T-helper 17 cell (primary cell): ENCODE measurements around the gene PLIN1. TPM values are rescaled to one million over a fixed set of nuclear protein-coding genes. Genes with fewer than 3 reads are reported as not detected.

Source experiments
- ATAC-seq: fragments of 150-1000 bp; cut with Tn5 transposase; 2 replicates; pipeline ENCODE4 v1.10.0; 2021; ENCODE audit warnings: mild to moderate bottlenecking, moderate library complexity
- DNase-seq, 3 donors: peaks; one replicate each; pipeline versions ENCODE4 v3.0.0 to v3.0.0-alpha.2; 2020 to 2021
- H3K9me3 ChIP-seq: one replicate; pipeline ENCODE4 v1.7.0; 2013; ENCODE audit warnings: low read length, mild to moderate bottlenecking; ENCODE audit not compliant: control insufficient read depth, poor library complexity, severe bottlenecking
- H3K27ac Mint-ChIP-seq: one replicate; pipeline ENCODE4 v1.8.0; 2022; ENCODE audit warnings: mild to moderate bottlenecking, moderate library complexity, mixed read lengths
- H3K27me3 Mint-ChIP-seq: one replicate; pipeline ENCODE4 v1.8.0; 2022; ENCODE audit warnings: mixed read lengths
- H3K36me3 Mint-ChIP-seq: one replicate; pipeline ENCODE4 v1.8.0; 2022; ENCODE audit warnings: low read depth, mixed read lengths
- H3K4me1 Mint-ChIP-seq: one replicate; pipeline ENCODE4 v1.8.0; 2022; ENCODE audit warnings: mild to moderate bottlenecking, mixed read lengths
- H3K4me3 Mint-ChIP-seq: one replicate; pipeline ENCODE4 v1.8.0; 2022; ENCODE audit warnings: mild to moderate bottlenecking, moderate library complexity, mixed read lengths
- total RNA-seq, 4 donors: library from RNA in 2 of 4; stranded (reverse) in 2 of 4; gene quantifications; one replicate each; pipeline ENCODE4 v1.2.3 and lab custom pipeline; 2022 to 2026

Gene PLIN1
- total RNA-seq, 2 donors from 2014 or later = 0.10 to 0.12 TPM

DNA sequence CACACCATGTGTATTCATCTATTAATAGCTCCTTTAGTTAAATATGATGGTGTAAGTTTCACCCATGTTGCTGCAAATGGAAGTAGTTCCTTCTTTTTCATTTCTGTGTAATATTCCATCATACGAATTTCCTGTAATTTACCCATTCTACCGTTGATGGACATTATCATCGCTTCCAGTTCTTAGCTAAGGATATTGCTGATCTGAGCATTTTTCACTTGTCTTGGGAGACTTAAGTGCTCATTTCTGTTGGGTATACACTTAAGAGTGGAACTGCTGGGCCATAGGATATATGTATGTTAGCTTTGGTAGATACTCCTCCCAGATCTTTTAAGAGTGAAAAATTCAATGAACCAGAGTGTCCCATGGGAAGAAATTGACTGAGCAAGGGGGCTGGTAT, 11.0 kb downstream of the PLIN1 start:
- no peaks in the 10 kb centered on the region for H3K9me3 ChIP-seq
- Mint-ChIP-seq H3K36me3 (peaks cover 3% of the 10 kb centered on the region), H3K4me1 (peaks cover 4% of the 10 kb centered on the region), H3K27ac (no peak overlapping the region), H3K4me3 (no peak overlapping the region), H3K27me3 (peaks cover 39% of the 10 kb centered on the region)
- no peak for ATAC-seq
- DNase-seq = no peak

DNA sequence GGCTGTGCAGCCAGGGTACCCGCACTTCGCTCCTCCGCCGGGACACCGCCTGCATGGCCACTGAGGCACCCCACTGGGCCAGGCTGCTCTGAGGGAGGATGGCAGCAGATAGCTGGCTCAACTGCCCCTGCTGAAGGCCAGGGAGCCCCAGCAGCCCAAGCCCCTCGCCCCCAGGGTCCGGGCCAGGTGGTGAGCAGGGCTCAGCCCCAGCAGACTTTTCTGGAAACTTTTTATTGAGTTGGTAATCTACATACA, 11.5 kb downstream of the PLIN1 start:
- no peaks in the 10 kb centered on the region for H3K9me3 ChIP-seq
- DNase-seq = no peak
- peak overlapping the region; percentile 55 for H3K4me3 Mint-ChIP-seq
- H3K27me3 Mint-ChIP-seq = peaks cover 39% of the 10 kb centered on the region
- no peak overlapping the region for H3K27ac Mint-ChIP-seq
- no peak for ATAC-seq
- peaks cover 4% of the 10 kb centered on the region for H3K4me1 Mint-ChIP-seq
- H3K36me3 Mint-ChIP-seq = peaks cover 3% of the 10 kb centered on the region

DNA sequence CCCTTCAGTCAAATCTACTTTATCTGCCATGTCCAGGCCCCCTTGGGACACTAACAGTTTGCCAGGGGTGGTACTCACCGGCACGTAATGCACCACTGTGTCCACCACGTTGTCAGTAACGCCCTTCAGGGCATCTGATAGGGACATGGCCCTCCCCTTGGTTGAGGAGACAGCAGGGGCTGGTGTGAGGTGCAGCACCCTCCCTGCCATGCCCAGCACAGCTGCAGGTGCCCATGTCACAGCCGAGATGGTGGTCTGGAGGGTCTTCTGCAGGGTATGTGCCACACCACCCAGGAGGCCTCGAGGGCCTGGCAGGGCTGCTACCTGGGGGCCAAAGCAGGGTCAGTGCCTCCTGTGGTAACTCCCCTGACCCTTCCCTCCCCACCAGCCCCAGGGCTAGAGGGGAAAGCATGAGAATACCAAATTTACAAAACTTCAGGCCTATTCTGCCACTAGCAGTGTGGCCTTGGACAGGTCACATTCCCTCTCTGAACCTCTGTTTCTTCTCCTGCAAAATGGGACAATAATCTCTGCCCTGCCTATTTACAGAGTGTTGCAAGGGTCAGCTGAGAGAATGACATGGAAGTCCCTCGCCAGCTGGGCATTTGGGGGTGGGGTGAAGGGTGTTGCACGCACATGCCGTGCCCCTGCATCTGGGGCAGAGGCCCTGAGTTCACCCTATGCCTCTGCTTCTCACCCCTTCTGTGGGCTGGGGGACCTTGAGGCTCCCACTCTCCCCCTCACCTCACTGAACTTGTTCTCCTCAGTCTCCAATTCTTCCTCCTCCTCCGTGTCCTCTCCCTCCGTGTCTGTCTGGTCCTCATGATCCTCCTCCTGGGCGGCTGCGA, 12.1 kb downstream of the PLIN1 start:
- Mint-ChIP-seq H3K4me1 (peaks cover 6% of the 10 kb centered on the region), H3K4me3 (peak overlapping the region; percentile 55), H3K27ac (no peak overlapping the region), H3K36me3 (peaks cover 3% of the 10 kb centered on the region), H3K27me3 (peaks cover 43% of the 10 kb centered on the region)
- H3K9me3 ChIP-seq = no peaks in the 10 kb centered on the region
- DNase-seq = no peak
- no peak for ATAC-seq

DNA sequence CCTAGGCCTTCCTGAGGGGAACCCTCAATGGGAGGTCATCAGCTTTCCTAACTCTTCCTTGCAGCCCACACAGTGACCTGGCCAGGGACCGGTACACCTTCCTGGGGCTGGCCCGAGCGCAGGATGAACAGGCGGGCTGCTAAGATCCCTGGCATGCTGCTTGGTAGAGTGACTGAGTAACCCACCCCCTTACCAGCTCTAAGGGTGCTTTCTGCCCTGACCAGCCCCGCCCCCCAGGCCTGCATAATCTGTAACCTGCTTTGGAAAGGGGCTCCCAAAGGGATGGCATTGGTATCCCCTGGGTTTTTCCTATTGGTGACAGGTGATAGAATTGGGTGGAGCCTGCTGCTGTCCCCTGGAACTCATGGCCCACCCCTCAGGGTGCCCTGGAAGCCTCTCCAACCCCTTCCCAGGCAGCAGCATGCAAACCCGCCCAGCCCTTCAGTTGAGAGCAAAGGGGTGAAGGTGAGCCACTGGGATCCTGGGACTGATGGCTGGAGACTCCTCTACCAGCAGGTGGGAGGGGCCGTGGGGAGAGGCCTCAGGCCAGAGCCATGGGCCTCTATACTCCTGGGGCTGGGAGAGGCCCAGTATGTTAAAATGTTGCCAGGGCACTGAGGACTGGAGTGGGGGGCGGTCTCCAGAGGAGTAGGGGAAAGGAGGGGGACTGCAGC, 12.8 kb downstream of the PLIN1 start:
- no peak overlapping the region for H3K4me3 Mint-ChIP-seq
- H3K4me1 Mint-ChIP-seq = peaks cover 6% of the 10 kb centered on the region
- ATAC-seq = no peak

DNA sequence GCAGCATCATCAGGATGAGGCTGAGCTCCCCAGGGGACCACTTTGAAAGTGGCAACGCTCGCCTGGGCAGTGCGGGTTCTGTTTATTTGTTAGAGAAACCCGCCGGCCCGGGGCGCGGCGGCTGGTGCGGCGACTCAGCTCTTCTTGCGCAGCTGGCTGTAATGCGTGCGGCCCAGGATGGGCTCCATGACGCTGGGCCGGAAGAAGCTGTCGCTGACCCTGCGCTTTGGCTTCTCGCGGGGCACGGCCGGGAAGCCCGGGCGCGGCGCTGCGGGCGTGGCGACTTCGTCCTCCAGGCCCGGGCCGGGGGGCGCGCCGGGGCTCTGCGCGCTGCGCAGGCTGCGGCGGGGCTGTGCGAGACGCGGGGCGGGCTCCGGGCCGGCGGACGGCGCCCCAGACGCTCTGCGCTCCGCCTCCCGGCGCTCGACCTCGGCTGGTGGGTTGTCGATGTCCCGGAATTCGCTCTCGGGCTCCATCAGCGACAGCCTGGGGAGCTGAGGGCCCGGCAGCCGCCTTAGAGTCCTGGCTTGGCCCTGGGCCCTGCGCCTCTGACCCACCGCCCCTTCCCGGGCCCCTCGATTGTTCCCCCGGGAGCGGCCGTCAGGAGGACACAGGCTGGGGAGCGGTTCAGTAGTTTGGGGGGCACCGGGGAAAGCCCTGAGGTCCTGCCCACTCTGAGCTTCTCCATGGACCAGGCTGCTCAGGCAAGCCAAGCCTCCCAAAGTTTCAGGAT, 13.6 kb downstream of the PLIN1 start:
- Mint-ChIP-seq H3K27ac (no peak overlapping the region), H3K27me3 (peaks cover 44% of the 10 kb centered on the region), H3K4me1 (peaks cover 6% of the 10 kb centered on the region), H3K4me3 (no peak overlapping the region), H3K36me3 (peaks cover 3% of the 10 kb centered on the region)
- no peaks in the 10 kb centered on the region for H3K9me3 ChIP-seq
- ATAC-seq (no peak), DNase-seq (no peak)

More for the DNA sequence above, 12.8 kb downstream of the PLIN1 start:
- no peak for DNase-seq
- H3K9me3 ChIP-seq = no peaks in the 10 kb centered on the region
- Mint-ChIP-seq H3K36me3 (peaks cover 3% of the 10 kb centered on the region), H3K27ac (no peak overlapping the region), H3K27me3 (peaks cover 45% of the 10 kb centered on the region)

DNA sequence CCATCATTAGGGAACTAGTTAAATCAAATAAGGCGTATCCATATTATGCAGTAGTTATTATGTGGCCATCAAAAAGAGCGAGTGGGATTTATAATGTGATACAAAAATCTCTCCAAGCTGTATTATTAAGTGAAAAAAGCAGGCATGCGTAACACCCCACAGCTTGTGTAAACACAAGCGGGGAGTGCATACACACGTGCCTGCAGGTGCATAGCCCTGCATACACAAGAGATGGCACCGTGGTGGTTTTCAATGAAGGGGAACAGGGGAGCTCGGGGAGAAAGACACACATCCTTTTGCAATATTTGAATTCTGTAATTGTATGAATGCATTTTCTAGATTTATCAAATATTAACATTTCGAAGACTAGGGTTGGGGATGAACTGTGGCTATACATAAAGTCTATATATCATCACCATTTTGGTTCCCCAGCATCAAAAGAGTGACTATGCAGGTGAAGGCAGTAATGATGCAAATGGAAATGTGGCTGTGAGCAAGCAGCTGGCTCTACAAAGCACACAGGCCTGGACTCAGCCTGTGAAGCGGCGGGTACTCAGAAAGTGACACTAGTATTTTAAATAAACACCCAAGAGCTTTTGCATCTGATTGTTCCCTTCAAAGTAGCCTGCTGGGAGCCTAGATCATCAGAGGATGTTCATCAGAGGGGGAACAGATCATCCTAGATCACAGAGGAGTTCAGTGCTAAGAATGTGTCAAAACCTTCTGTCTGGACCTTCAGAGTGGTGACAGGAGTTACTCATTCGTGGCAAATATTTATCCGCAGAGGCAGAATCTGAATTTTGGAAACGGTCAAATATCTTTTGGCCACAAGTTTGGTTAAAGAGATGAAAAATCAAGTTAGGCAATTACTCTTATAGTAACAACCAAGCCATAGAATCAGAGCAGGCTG, 14.5 kb downstream of the PLIN1 start:
- peak overlapping the region; percentile 75 for H3K4me3 Mint-ChIP-seq
- ATAC-seq = no peak
- no peak overlapping the region for H3K27ac Mint-ChIP-seq

DNA sequence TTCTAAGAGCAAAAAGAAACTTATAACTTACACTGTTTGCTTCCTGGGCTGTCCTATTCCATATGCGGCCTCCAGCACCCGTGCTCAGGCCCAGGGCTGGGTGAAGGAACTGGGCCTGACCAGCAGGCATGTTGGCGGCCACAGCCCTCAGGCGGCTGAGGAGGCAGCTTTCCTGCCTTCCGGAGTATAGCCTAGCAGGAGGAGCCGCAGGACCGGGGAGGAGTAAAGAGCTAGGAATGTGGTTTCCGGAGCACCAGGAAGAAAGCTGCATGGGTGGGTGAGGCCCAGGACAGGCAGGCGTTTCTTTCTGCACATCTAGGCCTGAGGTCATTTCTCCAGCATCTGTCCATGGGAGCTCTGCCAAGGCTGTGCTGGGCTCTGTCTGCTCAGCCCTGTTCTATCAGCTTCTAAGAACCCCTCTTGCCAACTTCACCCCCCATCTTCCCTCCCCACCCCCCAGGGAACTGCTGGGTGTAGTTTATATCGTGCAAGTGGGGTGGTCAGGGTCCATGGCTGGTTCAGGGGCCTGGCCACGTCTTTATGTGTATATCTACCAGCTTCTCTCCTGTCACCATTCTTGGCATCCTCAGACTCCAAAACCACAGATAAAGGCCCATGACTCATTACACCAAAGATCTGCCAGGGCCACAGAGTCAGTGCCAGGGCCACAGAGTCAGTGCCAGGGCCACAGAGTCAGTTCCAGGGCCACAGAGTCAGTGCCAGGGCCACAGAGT, 16.1 kb downstream of the PLIN1 start:
- ATAC-seq (no peak), DNase-seq (no peak)
- Mint-ChIP-seq H3K4me3 (no peak overlapping the region), H3K36me3 (peaks cover 8% of the 10 kb centered on the region), H3K27me3 (peaks cover 55% of the 10 kb centered on the region), H3K27ac (no peak overlapping the region), H3K4me1 (peaks cover 6% of the 10 kb centered on the region)
- no peaks in the 10 kb centered on the region for H3K9me3 ChIP-seq

More for the DNA sequence above, 14.5 kb downstream of the PLIN1 start:
- H3K9me3 ChIP-seq = no peaks in the 10 kb centered on the region
- no peak for DNase-seq
- H3K27me3 Mint-ChIP-seq = peaks cover 48% of the 10 kb centered on the region
- peaks cover 5% of the 10 kb centered on the region for H3K36me3 Mint-ChIP-seq
- peaks cover 6% of the 10 kb centered on the region for H3K4me1 Mint-ChIP-seq

DNA sequence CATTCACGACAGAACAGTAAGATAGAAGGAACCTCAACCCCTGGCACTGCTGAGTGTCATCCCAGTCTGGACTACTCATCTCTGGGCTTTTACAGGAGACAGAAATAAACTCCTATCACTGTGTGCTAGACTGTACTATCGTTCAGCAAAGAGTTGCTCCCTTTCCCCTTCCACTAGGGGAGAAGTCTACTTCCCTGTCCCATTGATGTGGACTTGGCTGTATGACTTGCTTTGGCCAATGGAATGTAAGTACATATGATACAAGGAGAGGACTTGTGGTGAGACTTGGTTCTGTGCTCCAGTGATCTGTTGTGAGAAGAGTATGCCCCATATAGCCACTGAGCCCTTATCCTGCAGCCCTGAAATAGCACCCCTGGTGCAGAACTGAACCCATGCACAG, 18.6 kb downstream of the PLIN1 start:
- peaks cover 5% of the 10 kb centered on the region for H3K36me3 Mint-ChIP-seq
- peaks cover 64% of the 10 kb centered on the region for H3K27me3 Mint-ChIP-seq
- peaks cover 6% of the 10 kb centered on the region for H3K4me1 Mint-ChIP-seq
- H3K27ac Mint-ChIP-seq = no peak overlapping the region
- H3K4me3 Mint-ChIP-seq = no peak overlapping the region
- DNase-seq = no peak
- H3K9me3 ChIP-seq = no peaks in the 10 kb centered on the region
- ATAC-seq = no peak

DNA sequence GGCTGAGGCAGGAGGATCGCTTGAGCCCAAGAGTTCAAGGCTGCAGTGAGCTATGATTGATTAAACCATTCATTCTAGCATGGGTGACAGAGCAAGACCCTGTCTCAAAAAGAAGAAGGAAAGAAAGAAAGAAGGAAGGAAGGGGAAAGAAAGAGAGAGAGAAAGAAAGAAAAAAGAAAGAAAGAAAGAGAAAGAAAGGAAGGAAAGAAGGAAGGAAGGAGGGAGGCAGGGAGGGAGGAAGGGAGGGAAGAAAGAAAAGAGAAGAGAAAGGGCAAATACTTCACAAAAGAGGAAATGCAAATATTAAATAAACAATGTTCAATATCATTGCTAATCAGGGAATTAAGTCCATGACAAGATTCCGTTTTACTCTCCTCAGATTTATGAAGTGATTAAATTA, 19.9 kb downstream of the PLIN1 start:
- Mint-ChIP-seq H3K36me3 (peaks cover 9% of the 10 kb centered on the region), H3K4me1 (peaks cover 7% of the 10 kb centered on the region), H3K4me3 (no peak overlapping the region), H3K27ac (no peak overlapping the region), H3K27me3 (peaks cover 63% of the 10 kb centered on the region)
- no peak for ATAC-seq
- DNase-seq = no peak
- no peaks in the 10 kb centered on the region for H3K9me3 ChIP-seq

DNA sequence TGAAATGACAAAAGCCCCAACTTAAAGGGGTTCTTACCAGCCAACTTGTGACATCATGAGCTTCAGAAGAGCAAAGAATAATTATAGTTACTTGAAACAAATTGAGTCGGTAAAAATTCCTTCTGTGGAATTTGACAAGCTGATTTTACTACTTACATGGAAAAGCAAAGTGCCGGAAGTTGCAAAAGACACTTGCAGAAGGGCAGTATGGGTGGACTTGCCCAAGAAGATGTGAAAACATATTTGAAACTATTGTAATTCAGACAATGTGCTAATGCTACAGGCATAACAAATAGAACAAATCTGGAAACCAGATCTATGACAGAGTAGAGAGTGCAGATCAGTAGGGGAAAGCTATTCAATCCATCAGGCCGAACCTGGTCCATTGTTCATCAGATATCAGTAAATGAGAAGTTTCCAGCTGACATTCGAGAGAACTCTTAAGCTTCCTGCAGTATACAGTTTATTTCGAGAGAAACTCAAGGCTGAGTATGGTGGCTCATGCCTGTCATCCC, 21.4 kb downstream of the PLIN1 start:
- no peak for ATAC-seq
- Mint-ChIP-seq H3K27ac (no peak overlapping the region), H3K36me3 (peaks cover 14% of the 10 kb centered on the region), H3K4me1 (peaks cover 12% of the 10 kb centered on the region), H3K27me3 (peaks cover 73% of the 10 kb centered on the region), H3K4me3 (no peak overlapping the region)
- DNase-seq = no peak
- no peaks in the 10 kb centered on the region for H3K9me3 ChIP-seq

DNA sequence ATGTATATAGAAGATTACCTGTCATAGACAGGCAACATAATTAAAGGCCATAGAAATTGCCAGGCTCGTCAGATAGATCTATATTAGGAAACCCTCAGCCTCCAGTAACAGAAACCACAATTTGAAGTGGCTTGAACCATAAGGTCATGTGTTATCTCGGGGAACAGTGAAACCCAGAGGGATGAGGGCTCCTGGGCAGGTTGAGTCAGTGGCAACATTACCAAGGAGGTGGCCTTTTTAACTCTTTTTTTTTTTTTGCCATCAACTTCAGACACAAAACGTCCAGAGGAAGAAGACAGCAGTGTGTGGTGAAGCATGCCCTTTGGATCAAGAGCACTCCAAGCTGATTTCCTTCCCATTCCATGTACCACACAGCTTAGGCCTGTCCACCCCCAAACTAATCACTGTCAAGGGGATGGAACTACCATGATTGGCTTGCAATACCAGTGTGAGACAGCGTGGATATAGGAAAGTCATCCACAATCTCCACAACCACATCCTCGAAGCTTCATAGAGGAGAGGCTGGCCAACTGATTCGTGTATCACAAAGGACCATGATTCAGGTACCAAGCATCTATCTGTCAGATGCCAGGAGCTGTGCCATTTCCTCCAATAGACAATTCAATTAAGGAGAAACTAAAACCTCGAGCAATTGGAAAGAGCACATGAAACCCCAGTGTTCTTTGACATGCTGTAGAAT, 22.9 kb downstream of the PLIN1 start:
- ATAC-seq (no peak), DNase-seq (no peak)
- Mint-ChIP-seq H3K27ac (no peak overlapping the region), H3K4me1 (peaks cover 9% of the 10 kb centered on the region), H3K36me3 (peaks cover 14% of the 10 kb centered on the region), H3K27me3 (peaks cover 75% of the 10 kb centered on the region), H3K4me3 (no peak overlapping the region)
- H3K9me3 ChIP-seq = no peaks in the 10 kb centered on the region
